CD4-positive, alpha-beta T cell treated with Interleukin-6 at 100 ng/mL for 8 hours (primary cell): ENCODE measurements around the gene STRN3.
"Not testable (repeated sequence)": the region's sequence is repeated elsewhere in the genome, so short reads cannot be mapped to it uniquely, and the experiment has no call there.

Source experiments
- DNase-seq: peaks from one replicate; pipeline ENCODE4 v3.0.0-alpha.2; 2020; ENCODE audit warnings: mixed read lengths, low spot score

The STRN3 gene

GRCh38 chr14:30971586-30971985, 54.6 kb downstream of the STRN3 start:
- no peak for DNase-seq

DNA sequence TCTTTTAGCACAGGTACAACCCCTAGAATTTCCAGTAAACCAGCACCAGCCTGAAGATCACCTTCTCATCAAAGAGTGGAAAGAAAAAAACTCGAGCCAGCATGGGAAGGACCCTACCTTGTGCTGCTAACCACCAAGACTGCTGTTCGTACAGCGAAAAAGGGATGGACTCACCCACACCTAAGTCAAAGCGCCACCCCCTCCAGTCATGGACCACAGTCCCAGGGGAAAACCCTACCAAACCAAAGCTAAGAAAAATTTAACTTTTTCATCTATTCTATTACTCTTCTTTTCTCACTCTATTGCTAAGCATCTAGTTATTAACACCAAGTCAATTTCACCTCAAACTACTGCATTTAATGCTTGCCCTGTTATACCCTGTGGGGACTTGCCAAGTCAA, 56.4 kb downstream of the STRN3 start:
- not testable (repeated sequence) for DNase-seq

DNA sequence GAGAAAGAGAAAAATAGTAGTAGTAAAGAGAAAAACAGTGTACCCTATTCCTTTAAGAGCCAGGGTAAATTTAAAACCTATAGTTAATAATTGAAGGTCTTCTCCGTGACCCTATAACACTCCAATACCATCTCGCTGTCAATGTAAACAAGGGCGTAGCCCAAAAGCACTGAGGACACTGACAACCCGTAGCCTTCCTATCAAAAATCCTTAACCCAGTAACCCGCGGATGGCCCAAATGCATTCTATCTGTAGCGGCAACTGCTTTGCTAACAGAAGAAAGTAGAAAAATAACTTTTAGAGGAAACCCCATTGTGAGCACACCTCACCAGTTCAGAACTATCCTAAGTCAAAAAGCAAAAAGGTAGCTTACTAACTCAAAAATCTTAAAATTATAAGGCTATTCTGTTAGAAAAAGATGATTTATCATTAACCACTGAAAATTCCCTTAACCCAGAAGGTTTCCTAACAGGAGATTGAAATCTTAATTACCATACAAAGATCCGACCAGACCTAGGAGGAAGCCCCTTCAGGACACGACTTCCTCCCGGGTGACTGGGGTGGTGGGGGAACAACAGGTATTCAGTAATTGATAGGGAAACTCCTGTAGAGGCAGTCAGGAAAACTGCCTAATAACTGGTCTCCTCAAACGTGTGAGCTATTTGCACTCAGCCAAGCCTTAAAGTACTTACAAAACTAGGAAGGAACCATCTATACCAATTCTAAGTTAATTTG, 58.6 kb downstream of the STRN3 start:
- not testable (repeated sequence) for DNase-seq

- DNase-seq = no peak
These were observed 59.5 kb downstream of the STRN3 start for GRCh38 chr14:30966415-30967363.

DNA sequence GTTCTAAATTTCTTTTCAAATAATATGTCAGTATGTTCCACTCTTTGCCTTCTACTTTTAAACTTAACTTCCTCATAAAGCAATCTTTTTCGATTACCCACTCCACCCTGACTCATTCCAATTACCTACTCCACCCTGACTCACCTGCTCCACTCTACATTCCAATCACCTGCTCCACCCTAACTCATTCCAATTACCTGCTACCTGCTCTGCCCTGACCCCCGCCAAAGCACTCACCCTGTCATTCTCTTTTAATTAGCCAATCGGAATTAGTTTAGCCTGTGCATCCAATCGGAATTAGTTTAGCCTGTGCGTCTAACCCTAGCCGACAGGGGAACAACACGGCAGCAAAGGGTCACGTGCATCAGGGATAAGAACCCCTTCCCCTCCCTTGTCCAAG, 60.3 kb downstream of the STRN3 start:
- not testable (repeated sequence) for DNase-seq

DNA sequence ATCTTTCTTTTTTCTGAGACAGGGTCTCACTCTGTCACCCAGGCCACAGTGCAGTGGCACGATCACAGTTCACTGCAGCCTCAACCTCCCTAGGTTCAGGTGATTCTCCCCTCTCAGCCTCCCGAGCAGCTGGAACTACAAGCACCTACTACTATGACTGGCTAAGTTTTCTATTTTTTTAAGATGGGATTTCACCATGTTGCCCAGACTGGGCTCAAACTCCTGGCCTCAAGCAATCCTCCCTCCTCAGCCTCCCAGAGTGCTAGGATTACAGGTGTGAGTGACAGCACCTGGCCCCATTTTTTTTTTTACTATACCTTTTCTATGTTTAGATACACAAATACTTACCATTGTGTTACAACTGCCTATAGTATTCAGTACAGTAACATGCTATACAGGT, 63.6 kb downstream of the STRN3 start:
- DNase-seq = not testable (repeated sequence)

DNA sequence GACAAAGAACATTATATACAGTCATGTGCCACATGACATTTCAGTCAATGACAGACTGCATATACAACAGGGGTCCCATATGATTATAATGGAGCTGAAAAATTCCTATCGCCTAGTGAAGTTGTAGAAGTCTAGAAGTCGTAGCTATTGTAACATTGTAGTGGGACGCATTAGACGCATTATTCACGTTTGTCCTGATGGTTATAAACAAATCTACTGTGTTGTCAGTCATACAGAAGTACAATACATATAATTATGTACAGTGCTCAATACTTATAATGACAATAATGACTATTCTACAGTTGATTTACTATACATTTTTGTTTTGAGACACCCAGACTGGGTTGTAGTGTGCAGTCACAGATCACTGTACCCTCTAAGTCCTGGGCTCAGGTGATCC, 64.8 kb downstream of the STRN3 start:
- DNase-seq = no peak

- no peak for DNase-seq
These were observed 66.0 kb downstream of the STRN3 start for GRCh38 chr14:30960216-30960615.

DNA sequence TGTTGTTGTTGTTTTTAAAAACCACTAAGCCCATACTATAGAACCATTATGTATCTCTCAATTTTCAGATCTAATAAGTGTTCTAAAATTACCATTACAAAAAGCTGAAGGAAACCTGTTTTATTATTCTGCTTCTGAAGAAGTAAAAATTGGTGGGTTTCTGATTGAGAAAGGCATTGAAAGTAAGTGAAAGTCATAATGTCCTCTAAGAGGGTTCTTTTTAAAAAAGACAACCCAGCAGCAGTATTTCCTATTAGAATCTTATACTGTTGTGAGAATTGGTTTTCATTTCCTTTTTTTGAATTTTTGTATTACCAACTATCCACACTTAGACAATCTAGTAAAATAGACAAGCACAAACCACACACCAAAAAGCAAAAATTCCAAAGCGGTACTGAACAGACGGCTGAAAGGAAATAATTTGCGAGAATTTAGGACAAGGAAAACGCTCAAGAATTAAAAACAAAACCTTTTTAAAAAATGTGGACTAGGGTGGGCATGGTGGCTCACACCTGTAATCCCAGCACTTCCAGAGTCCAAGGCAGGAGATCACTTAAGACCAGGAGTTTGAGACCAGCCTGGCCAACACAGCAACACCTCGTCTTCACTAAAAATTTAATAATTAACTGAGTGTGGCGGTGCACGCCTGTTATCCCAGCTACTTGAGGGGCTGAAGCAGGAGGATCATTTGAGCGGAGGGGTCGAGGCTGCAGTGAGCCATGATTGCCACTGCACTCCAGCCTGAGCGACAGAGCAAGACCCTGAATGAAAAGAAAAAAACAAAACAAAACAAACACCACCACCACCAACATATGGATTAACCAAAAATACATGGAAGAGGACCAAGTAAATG, 67.4 kb downstream of the STRN3 start:
- no peak for DNase-seq

- no peak for DNase-seq
These were observed 68.3 kb downstream of the STRN3 start for GRCh38 chr14:30957813-30958370.

DNA sequence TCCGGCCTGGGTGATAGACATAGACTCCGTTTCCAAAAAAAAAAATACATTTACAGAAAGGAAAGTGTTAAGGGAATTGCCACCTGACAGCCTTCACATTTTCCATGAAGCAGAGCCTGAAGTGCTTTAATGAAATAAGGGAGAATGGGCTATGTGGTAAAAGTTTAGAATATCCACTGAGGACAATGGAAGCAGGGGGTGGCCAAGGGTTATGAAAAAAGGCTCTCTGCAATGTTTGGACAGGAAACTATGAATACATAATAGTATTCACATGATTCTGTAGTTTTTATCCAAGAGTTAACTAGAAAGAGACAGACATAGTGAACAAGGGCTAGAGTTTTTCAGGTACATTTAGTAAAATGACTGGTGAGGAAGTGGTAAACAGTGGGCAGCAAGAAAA, 76.5 kb downstream of the STRN3 start:
- no peak for DNase-seq

DNA sequence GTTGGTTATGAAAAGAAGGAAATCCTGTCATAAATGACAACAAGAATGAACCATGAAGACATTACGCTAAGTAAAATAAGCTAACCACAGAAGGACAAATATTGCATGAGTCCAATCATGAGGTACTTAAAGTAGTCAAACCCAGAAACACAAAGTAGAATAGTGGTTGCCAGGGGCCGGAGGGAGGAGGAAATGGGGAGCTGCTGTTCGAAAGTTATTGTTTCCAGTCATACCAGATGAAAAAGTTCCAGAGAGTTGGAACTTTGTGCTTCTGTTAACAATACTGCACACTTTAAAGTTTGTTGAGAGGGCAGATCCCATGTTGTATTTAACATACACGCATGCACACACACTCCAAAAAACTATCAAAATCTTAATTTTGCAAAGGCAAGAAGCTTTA, 82.5 kb downstream of the STRN3 start:
- DNase-seq = no peak

DNA sequence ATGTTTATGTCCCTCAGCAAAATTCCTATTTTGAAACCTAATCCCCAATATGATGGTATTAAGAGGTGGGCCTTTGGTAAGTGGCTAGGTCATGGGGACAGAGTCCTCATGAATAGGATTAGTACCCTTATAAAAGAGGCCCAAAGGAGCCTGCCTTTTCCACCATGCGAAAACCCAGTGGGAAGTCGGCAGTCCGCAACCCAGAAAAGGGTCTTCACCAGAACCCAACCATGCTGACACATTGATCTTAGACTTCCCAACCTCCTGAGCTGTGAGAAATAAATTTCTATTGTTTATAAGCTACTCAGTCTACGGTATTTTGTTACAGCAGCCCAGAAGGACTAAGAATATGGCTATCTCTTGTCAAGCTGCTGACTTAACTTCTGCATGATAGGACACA, 85.3 kb downstream of the STRN3 start:
- no peak for DNase-seq

DNA sequence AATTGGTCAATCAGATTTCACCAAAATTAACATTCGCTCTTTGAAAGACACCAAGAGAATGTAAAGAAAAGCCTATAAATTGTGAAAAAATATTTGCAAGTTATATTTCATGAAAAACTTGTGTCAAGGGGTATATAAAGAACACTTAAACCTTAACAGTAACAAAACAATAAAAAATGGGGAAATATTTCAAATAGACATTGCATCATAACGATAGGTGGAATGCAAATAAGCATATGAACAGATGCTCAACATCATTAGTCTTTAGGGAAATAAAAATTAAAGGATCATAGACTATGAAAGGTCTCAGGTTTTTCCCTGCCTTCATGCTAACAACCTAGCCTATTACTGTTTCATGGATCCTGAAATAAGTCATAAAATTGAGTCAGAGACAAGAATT, 87.6 kb downstream of the STRN3 start:
- no peak for DNase-seq

- no peak for DNase-seq
These were observed 90.7 kb downstream of the STRN3 start for GRCh38 chr14:30935445-30935844.

DNA sequence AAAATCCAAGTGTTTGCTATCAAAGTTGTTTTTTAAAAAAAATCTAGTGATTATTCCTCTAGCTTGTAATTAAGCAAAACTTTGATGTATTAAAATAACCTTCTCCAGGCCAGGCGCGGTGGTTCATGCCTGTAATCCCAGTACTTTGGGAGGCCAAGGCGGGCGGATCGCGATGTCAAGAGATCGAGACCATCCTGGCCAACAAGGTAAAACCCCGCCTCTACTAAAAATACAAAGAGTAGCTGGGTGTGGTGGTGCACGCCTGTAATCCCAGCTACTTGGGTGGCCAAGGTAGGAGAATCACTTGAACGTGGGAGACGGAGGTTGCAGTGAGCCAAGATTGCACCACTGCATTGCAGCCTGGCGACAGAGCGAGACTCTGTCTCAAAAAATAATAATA, 92.2 kb downstream of the STRN3 start:
- DNase-seq = not testable (repeated sequence)

DNA sequence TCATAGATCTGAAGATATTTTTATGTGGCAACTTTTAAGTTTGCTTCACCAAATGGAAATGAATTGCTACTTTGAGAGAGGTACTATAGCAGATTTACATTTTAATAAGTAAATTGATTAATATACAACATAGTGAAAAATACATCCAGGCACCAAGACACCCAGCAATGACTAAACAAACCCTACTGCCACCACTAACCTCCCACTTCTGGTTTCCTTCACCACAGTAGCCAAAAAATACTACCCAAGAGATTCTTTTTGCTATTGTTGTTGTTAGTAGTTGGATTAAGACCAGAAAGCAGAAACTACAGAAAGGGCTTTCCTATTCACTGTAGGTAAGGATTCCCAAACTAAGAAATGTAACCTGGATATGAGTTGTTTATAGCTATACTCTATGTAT, 97.7 kb downstream of the STRN3 start:
- DNase-seq = no peak

- no peak for DNase-seq
These were observed 100.9 kb downstream of the STRN3 start for GRCh38 chr14:30925254-30925653.

GRCh38 chr14:30921788-30922187, 104.4 kb downstream of the STRN3 start:
- DNase-seq = no peak

DNA sequence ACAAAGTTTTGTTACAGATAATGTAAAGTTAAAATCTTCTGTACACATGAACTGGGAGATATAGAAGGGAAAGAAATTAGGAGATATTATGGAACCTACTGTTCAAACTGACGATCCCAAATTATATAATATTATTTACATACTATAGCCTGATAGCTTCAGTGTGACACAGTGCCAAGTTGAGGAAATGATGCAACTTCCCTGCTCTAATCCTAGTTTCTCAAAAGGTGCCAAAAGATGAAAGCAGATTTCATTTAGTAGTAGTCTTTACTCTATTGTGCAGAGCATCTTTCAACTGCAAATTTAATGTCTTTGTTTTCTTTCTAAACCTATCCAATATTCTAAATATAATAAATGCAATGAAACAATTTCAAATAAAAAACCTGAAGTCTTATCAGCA, 104.9 kb downstream of the STRN3 start:
- no peak for DNase-seq

DNA sequence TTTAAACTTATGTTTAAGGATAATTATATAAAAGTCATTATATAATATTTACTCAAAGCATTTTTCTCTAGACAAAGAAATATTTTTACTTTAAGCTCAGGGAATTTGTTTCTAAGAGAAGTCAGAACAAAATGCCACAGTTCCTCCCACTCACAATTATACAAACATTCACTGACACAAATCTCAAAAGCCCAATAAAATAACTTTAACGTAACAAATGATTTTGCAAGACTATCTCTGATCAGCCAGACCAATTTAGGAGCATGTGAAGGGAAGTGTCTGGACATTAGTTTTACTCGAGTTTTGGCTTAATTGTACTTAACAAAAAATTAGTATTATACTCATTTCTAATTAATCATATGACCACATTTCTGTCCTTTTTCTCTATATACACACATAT, 110.6 kb downstream of the STRN3 start:
- no peak for DNase-seq

DNA sequence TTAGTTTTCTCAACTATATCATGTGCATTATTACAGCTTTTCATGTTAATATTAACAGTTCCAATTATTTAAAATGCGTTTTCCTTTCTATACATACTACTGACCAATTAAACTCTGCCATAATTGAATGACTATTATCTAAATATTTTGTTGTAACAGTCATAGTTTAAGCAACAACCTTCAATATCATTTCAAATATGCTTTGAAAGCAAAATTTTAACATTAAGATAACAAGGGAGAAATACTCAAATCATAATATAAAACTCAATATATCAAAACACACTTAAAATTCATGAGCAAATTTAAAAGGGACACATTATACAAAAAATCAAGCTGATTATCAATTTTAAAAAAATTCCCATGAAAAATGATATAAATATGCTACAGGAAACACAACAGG, 111.4 kb downstream of the STRN3 start:
- no peak for DNase-seq
